ENCODE data around the gene ADAMTS19. TPM values are rescaled to one million over a fixed set of nuclear protein-coding genes. Genes with fewer than 3 reads are reported as not detected.

The ADAMTS19 gene
- total RNA-seq, 2 donors from 2014 or later = 26.2 to 34.6 TPM

- WGBS, 2 experiments (ENCODE audit: insufficient coverage in 1 of 2, insufficient read length in 1 of 2) = no CpG with 5 or more reads among the region's 1 CpG
- H3K27me3 Mint-ChIP-seq (ENCODE audit: insufficient read depth) = no peaks in the 10 kb centered on the region
- H3K9me3 Mint-ChIP-seq = no peaks in the 10 kb centered on the region
- peaks cover 7% of the 10 kb centered on the region for H3K4me1 Mint-ChIP-seq
- no peak overlapping the region for H3K27ac ChIP-seq (ENCODE audit: low read depth, low read length)
- H3K4me1 ChIP-seq (ENCODE audit: control insufficient read depth, insufficient read depth, low read length) = no peaks in the 10 kb centered on the region
- H3K4me3 Mint-ChIP-seq = no peak overlapping the region
- H3K36me3 Mint-ChIP-seq (ENCODE audit: low read depth) = no peaks in the 10 kb centered on the region
- H3K9me3 ChIP-seq (ENCODE audit: control insufficient read depth, low read length) = no peaks in the 10 kb centered on the region
- H3K27me3 ChIP-seq (ENCODE audit: control insufficient read depth, insufficient read depth, low read length, poor library complexity, severe bottlenecking) = no peaks in the 10 kb centered on the region
- TF ChIP-seq CTCF (conservative IDR thresholded peaks at IDR 0.05) = no peak
- DNase-seq = no peak
- H3K4me3 ChIP-seq (ENCODE audit: low read length) = no peak overlapping the region
- no peak overlapping the region for H3K27ac Mint-ChIP-seq
- no peak overlapping the region for H3K9ac ChIP-seq (ENCODE audit: extremely low read depth, low read length, poor library complexity, severe bottlenecking)
- H3K36me3 ChIP-seq (ENCODE audit: control insufficient read depth, insufficient read depth, low read length) = no peaks in the 10 kb centered on the region
These were observed 289.1 kb downstream of the ADAMTS19 start for GRCh38 chr5:129748913-129749880.

DNA sequence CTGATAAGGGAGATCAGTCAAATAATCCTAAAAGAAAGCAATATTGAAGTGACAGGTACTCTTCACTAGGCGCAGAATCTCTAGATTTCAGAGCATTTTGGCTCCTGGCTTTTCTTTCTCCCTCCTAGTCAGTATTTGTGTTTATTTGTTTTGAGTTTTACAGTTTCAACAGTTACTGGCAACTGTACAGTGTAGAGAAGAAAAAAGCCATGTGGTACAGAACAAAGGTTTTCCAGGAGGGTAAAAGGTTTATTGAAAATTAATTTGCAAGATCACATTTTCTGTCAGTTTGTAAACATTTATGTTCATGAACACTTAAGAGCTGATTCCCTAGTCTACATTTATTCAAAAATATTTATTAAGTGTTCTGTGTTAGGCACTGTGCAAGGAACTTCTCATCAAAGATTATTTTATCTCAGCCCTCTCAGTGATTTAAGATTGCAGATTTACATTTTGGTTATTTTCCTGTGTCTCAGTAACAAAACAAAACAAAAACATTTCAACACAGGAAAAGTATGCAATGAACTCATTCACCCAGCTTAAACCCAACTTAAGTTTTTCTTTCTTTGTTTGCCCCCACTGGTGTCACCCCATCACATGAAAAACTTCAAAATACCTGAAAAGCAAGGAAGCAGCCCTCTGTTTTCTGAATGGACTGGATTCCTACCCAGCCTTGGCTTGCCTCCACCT is 300.7 kb downstream of the ADAMTS19 start:
- 85 to 100% methylated on average over 1 of the region's 1 CpG for WGBS, 2 experiments (ENCODE audit: insufficient coverage in 1 of 2, insufficient read length in 1 of 2)
- H3K36me3 ChIP-seq (ENCODE audit: control insufficient read depth, insufficient read depth, low read length) = no peaks in the 10 kb centered on the region
- H3K9ac ChIP-seq (ENCODE audit: extremely low read depth, low read length, poor library complexity, severe bottlenecking) = no peak overlapping the region
- H3K4me3 ChIP-seq (ENCODE audit: low read length) = no peak overlapping the region
- no peak overlapping the region for H3K4me3 Mint-ChIP-seq
- peaks cover 26% of the 10 kb centered on the region for H3K4me1 Mint-ChIP-seq
- no peak for DNase-seq
- H3K9me3 ChIP-seq (ENCODE audit: control insufficient read depth, low read length) = no peaks in the 10 kb centered on the region
- no peaks in the 10 kb centered on the region for H3K36me3 Mint-ChIP-seq (ENCODE audit: low read depth)
- H3K27me3 ChIP-seq (ENCODE audit: control insufficient read depth, insufficient read depth, low read length, poor library complexity, severe bottlenecking) = no peaks in the 10 kb centered on the region
- H3K27ac Mint-ChIP-seq = peak overlapping the region; percentile 48
- H3K4me1 ChIP-seq (ENCODE audit: control insufficient read depth, insufficient read depth, low read length) = peaks cover 2% of the 10 kb centered on the region
- no peaks in the 10 kb centered on the region for H3K9me3 Mint-ChIP-seq
- H3K27me3 Mint-ChIP-seq (ENCODE audit: insufficient read depth) = no peaks in the 10 kb centered on the region
- no peak overlapping the region for H3K27ac ChIP-seq (ENCODE audit: low read depth, low read length)
- TF ChIP-seq CTCF (conservative IDR thresholded peaks at IDR 0.05) = no peak

DNA sequence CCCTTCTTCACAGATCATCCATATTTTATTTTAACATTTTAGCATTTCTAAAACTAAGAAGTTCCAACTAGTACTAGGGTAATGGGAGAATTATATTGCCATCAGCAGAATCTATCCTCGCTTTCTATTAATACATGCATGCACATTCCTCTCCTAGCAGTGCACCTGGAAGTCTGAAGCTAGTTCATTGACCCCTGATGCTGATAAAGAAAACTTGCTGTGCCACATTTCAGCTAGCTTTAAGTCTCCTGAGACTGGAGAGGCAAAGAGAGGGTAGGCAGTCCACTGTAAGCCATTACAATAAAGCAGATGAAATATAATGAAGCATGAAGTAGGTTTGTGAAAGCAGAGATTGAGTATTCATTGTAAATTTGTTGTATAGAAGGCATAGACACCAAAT is 303.6 kb downstream of the ADAMTS19 start:
- H3K36me3 Mint-ChIP-seq (ENCODE audit: low read depth) = no peaks in the 10 kb centered on the region
- Histone ChIP-seq H3K4me1 (ENCODE audit: control insufficient read depth, insufficient read depth, low read length) (peaks cover 2% of the 10 kb centered on the region), H3K27me3 (ENCODE audit: control insufficient read depth, insufficient read depth, low read length, poor library complexity, severe bottlenecking) (no peaks in the 10 kb centered on the region), H3K27ac (ENCODE audit: low read depth, low read length) (no peak overlapping the region), H3K9me3 (ENCODE audit: control insufficient read depth, low read length) (no peaks in the 10 kb centered on the region), H3K36me3 (ENCODE audit: control insufficient read depth, insufficient read depth, low read length) (no peaks in the 10 kb centered on the region), H3K9ac (ENCODE audit: extremely low read depth, low read length, poor library complexity, severe bottlenecking) (no peak overlapping the region), H3K4me3 (ENCODE audit: low read length) (no peak overlapping the region)
- H3K4me3 Mint-ChIP-seq = no peak overlapping the region
- TF ChIP-seq CTCF (conservative IDR thresholded peaks at IDR 0.05) = no peak
- H3K9me3 Mint-ChIP-seq = no peaks in the 10 kb centered on the region
- 95% methylated on average over 1 of the region's 1 CpG; no CpG with 5 or more reads in 1 of the 2 experiments for WGBS, 2 experiments (ENCODE audit: insufficient coverage in 1 of 2, insufficient read length in 1 of 2)
- no peaks in the 10 kb centered on the region for H3K27me3 Mint-ChIP-seq (ENCODE audit: insufficient read depth)
- no peak for DNase-seq
- peaks cover 29% of the 10 kb centered on the region for H3K4me1 Mint-ChIP-seq
- H3K27ac Mint-ChIP-seq = no peak overlapping the region

Data from endodermal cell (in vitro differentiated cells).